Mucosa of rectum (tissue), 2 donors: ENCODE results near the gene MBNL1.

Experiments used
- H3K27ac ChIP-seq, 2 donors: one replicate each; pipeline ENCODE4 v1.7.0; 2013; ENCODE audit warnings: inconsistent platforms in 2 of 2, low read depth in 2 of 2, low read length in 2 of 2
- H3K27me3 ChIP-seq, 2 donors: one replicate each; pipeline ENCODE4 v1.7.0; 2013; ENCODE audit warnings: low read length in 2 of 2; ENCODE audit not compliant: control insufficient read depth in 2 of 2, insufficient read depth in 2 of 2
- H3K36me3 ChIP-seq, 2 donors: one replicate each; pipeline ENCODE4 v1.7.0; 2013; ENCODE audit warnings: low read length in 2 of 2; ENCODE audit not compliant: control insufficient read depth in 2 of 2, insufficient read depth in 2 of 2
- H3K4me1 ChIP-seq, 2 donors: one replicate each; pipeline ENCODE4 v1.7.0; 2013; ENCODE audit warnings: low read length in 2 of 2, mild to moderate bottlenecking in 1 of 2; ENCODE audit not compliant: control insufficient read depth in 2 of 2, insufficient read depth in 2 of 2
- H3K4me3 ChIP-seq, 2 donors: one replicate each; pipeline ENCODE4 v1.7.0; 2013; ENCODE audit warnings: low read length in 2 of 2
- H3K9ac ChIP-seq, 2 donors: one replicate each; pipeline ENCODE4 v1.7.0; 2013; ENCODE audit warnings: low read length in 2 of 2, low read depth in 1 of 2, mild to moderate bottlenecking in 1 of 2
- H3K9me3 ChIP-seq, 2 donors: one replicate each; pipeline ENCODE4 v1.7.0; 2013; ENCODE audit warnings: low read length in 2 of 2; ENCODE audit not compliant: control insufficient read depth in 2 of 2
- donor health status: healthy.
- donor health status: Normal muscosa, but diverticular disease.

Gene MBNL1

DNA sequence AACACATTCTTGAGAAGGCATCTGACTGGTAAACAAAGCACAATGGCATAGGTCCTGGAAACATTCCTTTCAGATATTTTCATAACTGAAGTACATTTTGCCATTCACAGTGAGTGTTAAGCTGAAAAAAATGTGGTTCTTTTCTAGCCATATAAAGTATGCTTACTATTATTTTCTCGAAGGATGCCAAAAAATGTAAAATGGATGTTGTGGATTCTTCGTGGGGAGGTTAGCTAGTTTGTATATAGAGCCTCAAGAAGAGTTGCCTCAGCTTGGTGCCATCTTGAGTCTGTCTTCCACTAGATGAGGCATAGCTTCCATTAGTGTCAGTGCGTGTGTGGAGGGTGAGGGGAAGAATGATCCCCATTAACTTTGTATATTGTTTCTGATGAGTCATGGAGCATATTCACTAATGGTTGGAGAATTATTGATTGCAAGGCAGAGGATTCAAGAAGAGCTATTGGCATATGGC lies 4.1 kb downstream of the MBNL1 start:
- peak overlapping the region in 1 of 2 donors; percentile 62 for H3K27ac ChIP-seq
- peaks cover 1 to 31% of the 10 kb centered on the region in 2 donors for H3K4me1 ChIP-seq
- no peak overlapping the region for H3K9ac ChIP-seq
- H3K27me3 ChIP-seq: no peaks in the 10 kb centered on the region
- no peaks in the 10 kb centered on the region for H3K9me3 ChIP-seq
- H3K36me3 ChIP-seq: no peaks in the 10 kb centered on the region
- peak overlapping the region; percentile 42 to 46 for H3K4me3 ChIP-seq

DNA sequence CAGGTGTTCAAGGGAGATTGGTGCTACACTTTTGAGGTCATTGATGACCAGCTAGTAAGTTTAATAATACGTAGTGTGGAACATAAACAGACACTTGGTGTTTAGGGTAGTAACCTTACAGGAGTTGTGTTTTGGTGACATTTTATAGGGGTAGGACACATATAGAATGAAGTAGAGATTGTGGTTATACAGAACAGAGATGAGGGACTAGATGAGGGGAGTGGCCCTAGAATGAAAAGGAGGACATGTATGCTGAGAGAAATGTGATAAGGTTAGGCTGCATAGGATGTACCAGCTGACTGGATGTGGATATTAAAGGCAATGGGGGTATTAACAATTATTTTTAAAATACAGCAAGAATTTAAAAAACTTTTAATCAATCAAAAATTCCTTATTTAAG lies 8.0 kb downstream of the MBNL1 start:
- no peak overlapping the region for H3K4me3 ChIP-seq
- no peaks in the 10 kb centered on the region for H3K36me3 ChIP-seq
- H3K9ac ChIP-seq: no peak overlapping the region
- H3K4me1 ChIP-seq: peaks cover 8 to 38% of the 10 kb centered on the region in 2 donors
- no peaks in the 10 kb centered on the region for H3K9me3 ChIP-seq
- no peak overlapping the region for H3K27ac ChIP-seq
- H3K27me3 ChIP-seq: no peaks in the 10 kb centered on the region

DNA sequence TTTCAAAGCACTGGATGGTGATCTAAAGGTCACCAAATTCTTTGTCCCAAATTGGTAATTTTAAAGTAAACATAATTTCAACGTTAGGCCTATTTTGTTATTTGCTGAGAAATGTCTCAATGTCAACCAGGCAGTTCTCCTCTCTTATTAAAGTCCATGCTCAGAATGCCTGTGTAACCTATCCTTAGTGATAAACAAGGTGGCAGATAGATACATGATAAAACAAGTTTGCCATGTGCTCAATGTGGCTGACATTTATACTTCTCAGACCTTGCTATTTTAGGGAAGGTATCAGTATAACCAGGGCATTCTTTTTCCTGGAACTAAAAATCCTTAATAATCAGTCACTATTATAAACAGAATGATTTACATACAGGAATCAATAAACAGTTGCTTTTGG lies 8.5 kb downstream of the MBNL1 start:
- Histone ChIP-seq H3K4me1 (peaks cover 8 to 40% of the 10 kb centered on the region in 2 donors), H3K27ac (no peak overlapping the region), H3K9ac (no peak overlapping the region), H3K4me3 (no peak overlapping the region), H3K9me3 (no peaks in the 10 kb centered on the region), H3K36me3 (no peaks in the 10 kb centered on the region), H3K27me3 (no peaks in the 10 kb centered on the region)

DNA sequence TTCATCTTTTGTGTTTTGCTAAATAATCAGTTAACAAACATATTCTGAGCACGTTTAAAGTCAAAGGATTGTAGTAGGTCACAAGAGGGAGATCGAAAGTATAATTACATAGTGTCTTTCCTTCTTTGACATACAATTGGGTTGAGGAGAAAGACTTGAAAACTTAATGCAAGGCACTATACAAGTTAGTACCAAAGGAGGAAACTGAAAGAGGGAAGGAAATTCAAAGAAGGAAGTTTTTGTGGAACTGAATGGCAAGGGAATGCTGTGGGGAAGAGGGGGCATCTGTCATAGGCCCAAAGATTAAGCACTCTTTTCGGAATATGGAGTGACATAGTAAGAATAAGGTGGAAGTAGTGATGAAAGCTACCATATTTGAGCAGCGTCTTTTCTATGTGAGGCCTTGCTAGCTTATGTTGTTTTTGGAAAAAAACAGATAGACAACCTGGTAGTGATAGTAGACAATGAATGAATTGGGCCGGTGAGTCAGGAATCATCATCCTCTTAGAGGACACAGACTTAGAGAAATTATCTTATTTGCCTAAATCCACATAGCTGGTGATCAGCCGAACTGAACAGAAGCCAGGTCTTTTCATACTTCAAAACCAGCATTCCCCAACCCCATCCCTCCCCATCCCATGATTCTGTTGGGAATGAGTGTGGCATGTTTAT lies 10.2 kb downstream of the MBNL1 start:
- no peak overlapping the region for H3K27ac ChIP-seq
- H3K9me3 ChIP-seq: no peaks in the 10 kb centered on the region
- peak overlapping the region in 1 of 2 donors; percentile 10 for H3K9ac ChIP-seq
- H3K36me3 ChIP-seq: no peaks in the 10 kb centered on the region
- no peaks in the 10 kb centered on the region for H3K27me3 ChIP-seq
- peaks cover 15 to 47% of the 10 kb centered on the region in 2 donors for H3K4me1 ChIP-seq
- peak overlapping the region in 1 of 2 donors; percentile 13 for H3K4me3 ChIP-seq

DNA sequence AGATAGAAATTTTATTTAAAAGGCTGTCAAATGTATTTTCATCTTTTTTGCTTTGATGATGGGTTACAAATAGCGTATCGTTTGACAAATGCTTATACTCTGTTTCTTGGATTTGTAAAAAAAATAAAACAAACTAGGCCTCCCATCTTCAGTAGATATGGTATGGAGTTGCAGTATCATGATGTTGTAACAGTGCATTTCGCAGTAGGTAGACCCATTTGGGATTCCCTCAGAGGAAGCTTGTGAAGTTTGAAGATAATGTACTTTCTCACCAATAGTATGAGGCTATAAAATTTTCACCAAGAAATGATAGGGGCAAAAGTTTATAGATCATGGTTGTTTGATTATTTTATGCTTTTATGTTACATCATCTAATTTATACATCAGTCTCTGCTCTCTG lies 10.8 kb downstream of the MBNL1 start:
- no peaks in the 10 kb centered on the region for H3K27me3 ChIP-seq
- no peak overlapping the region for H3K27ac ChIP-seq

DNA sequence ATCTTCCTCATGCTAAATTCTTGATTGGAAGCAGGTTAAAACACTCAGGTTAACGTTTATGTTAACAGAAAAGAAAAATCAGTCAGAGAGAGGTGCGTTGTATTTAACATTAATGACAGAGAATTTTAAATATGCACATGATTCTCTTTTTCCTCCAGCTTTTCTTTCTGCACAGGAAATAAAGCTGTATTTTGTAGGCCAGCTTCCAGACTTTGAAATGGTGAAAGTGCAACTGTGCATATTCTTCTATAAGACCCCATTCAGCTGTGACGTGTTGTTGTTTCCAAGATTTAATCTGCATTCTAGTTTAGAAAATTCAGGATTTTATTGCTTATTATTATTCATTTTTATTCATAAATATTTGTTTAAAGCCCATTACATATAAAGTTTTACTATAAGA lies 11.8 kb downstream of the MBNL1 start:
- peak overlapping the region in 1 of 2 donors; percentile 32 for H3K4me3 ChIP-seq
- no peak overlapping the region for H3K27ac ChIP-seq
- H3K9ac ChIP-seq: no peak overlapping the region
- no peaks in the 10 kb centered on the region for H3K9me3 ChIP-seq
- no peaks in the 10 kb centered on the region for H3K27me3 ChIP-seq
- H3K36me3 ChIP-seq: no peaks in the 10 kb centered on the region
- H3K4me1 ChIP-seq: peaks cover 18 to 48% of the 10 kb centered on the region in 2 donors

More for the DNA sequence above, 10.8 kb downstream of the MBNL1 start:
- Histone ChIP-seq H3K9ac (no peak overlapping the region), H3K4me3 (no peak overlapping the region), H3K9me3 (no peaks in the 10 kb centered on the region), H3K36me3 (no peaks in the 10 kb centered on the region), H3K4me1 (peaks cover 17 to 48% of the 10 kb centered on the region in 2 donors)

DNA sequence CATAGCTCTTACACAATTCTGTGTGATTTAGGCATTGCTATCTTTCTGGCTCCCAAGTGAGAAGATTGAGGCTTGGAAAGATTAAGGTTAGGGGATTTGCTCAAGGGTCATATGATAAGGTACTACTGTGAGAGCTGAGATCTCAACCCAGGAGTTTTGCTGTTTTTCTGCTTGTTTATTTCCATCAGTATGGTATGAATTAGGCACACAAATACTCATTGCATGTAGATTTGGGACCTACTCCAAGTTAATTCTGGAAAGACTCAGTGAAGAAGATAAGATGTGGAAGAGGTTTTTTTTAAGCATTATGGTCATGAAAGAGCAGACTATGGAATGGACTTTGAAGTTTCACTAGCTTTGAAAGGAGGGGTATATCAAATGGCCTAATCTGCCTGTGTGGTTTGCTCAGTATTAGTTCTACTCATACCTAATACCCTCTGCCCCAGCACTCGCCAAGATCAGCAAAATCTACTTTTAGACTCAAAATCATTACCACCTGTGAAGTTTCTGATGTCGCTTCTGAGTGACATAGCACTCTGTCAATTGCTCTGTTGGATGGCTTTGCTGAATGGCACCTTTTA lies 12.5 kb downstream of the MBNL1 start:
- H3K9me3 ChIP-seq: no peaks in the 10 kb centered on the region
- H3K4me1 ChIP-seq: peaks cover 18 to 48% of the 10 kb centered on the region in 2 donors
- no peaks in the 10 kb centered on the region for H3K36me3 ChIP-seq
- H3K27me3 ChIP-seq: no peaks in the 10 kb centered on the region
- H3K9ac ChIP-seq: no peak overlapping the region
- H3K4me3 ChIP-seq: no peak overlapping the region
- peak overlapping the region in 1 of 2 donors; percentile 19 for H3K27ac ChIP-seq

DNA sequence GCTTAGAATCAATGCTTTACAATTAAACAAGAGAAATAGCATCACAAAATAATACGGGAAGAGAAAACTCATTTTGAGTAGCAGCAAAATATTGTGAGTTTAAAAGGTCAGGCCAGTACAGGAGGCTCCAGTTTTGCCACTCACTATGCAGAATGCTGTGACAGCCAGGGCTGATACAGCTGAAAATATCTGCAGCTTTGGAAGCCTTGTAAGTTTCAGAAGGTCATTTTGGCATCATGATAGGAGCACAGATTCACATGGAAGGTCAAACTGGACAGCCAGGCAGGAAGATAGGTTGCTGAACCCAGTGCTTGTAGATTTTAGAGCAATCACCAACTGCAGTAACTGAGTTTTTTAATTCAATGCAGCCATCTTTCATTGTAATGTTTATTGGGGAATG lies 14.1 kb downstream of the MBNL1 start:
- H3K4me1 ChIP-seq: peaks cover 18 to 40% of the 10 kb centered on the region in 2 donors
- peak overlapping the region in 1 of 2 donors; percentile 14 for H3K4me3 ChIP-seq
- no peaks in the 10 kb centered on the region for H3K9me3 ChIP-seq
- H3K27me3 ChIP-seq: no peaks in the 10 kb centered on the region
- H3K27ac ChIP-seq: no peak overlapping the region
- no peaks in the 10 kb centered on the region for H3K36me3 ChIP-seq
- H3K9ac ChIP-seq: no peak overlapping the region

DNA sequence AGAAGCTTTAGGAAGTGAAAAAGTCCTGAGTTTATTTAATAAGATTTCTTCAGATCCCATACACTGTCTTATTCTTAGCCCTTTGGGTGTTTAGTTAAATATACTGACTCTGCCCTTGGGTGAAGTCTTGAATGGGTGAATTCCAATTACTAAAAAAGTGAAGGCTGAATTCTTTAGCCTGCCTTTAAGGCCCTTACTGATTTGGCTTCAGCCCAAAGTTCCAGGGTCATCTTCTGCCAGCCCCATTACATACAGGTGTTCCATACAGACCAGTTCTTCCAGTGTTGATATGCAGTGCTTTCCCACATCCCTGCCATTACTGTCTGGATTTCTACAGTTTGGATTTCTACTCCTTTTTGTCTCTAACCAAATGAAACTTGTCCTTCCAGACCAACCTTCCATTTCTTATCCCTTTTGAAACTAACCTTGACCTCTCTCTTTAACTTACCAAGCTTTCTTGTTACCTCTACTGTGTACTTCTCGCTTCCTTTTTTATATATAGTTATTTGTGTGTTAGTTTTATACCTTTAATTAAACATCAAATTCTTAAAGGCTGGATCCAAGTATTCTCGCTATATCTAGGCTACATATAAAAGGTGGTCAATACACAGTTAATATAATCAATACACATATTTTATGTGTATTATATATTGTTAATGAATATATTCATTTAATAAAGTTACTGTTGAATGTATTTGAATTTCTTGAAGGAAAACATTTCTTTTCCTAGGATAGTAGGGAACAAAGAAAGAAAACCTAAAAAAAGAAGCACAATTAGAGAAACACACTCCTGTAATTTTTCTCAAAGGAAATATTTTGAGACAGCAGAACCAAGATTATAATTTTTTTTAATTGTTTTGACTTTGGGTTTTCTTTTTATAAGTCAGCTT lies 15.0 kb downstream of the MBNL1 start:
- peaks cover 18 to 39% of the 10 kb centered on the region in 2 donors for H3K4me1 ChIP-seq
- H3K4me3 ChIP-seq: no peak overlapping the region
- H3K27me3 ChIP-seq: no peaks in the 10 kb centered on the region
- H3K27ac ChIP-seq: no peak overlapping the region
- no peak overlapping the region for H3K9ac ChIP-seq
- no peaks in the 10 kb centered on the region for H3K9me3 ChIP-seq
- no peaks in the 10 kb centered on the region for H3K36me3 ChIP-seq

DNA sequence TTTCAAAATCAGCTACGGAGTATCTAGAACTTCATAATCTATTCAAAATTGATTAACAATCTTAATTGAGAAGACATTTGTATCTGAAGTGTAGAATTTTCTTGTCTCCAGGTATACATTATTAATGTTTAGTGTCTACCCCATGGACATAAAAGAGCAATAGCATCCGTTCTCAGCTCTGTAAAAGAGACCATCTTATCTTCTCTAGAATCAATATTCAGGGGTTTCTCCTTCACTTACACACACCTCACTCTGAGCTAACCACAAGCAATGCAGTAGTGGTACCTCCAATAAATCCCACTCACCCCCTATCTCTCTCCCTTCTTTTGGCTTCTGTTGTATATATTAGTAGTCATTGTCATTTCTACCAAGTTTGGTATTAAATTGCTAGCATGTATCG lies 16.2 kb downstream of the MBNL1 start:
- Histone ChIP-seq H3K27ac (no peak overlapping the region), H3K4me1 (peaks cover 18 to 34% of the 10 kb centered on the region in 2 donors), H3K4me3 (no peak overlapping the region)

More for the DNA sequence above, 16.2 kb downstream of the MBNL1 start:
- H3K9me3 ChIP-seq: no peaks in the 10 kb centered on the region
- no peaks in the 10 kb centered on the region for H3K27me3 ChIP-seq
- H3K9ac ChIP-seq: no peak overlapping the region
- H3K36me3 ChIP-seq: no peaks in the 10 kb centered on the region
